ENCODE results near the gene GPRC5C. TPM values are rescaled to one million over a fixed set of nuclear protein-coding genes. Genes with fewer than 3 reads are reported as not detected.

Gene GPRC5C
- total RNA-seq, 1 donor from 2014 or later = 38.7 TPM

- no peak for TF ChIP-seq CTCF (IDR thresholded peaks at IDR 0.05; ENCODE audit: unreplicated experiment)
- Mint-ChIP-seq H3K4me1 (peaks cover 5% of the 10 kb centered on the region), H3K9me3 (no peaks in the 10 kb centered on the region), H3K27ac (no peak overlapping the region), H3K4me3 (no peak overlapping the region), H3K36me3 (peaks cover 10% of the 10 kb centered on the region), H3K27me3 (ENCODE audit: low read depth) (peaks cover 5% of the 10 kb centered on the region)
- DNase-seq (ENCODE audit: low spot score in 2 of 2, unreplicated experiment in 2 of 2) = no peak
Observed at GRCh38 chr17:74447628-74448159, 15.8 kb downstream of the GPRC5C start.

- H3K27ac Mint-ChIP-seq = no peak overlapping the region
- peaks cover 2% of the 10 kb centered on the region for H3K4me1 Mint-ChIP-seq
- no peak for DNase-seq (ENCODE audit: low spot score in 2 of 2, unreplicated experiment in 2 of 2)
- peaks cover 14% of the 10 kb centered on the region for H3K27me3 Mint-ChIP-seq (ENCODE audit: low read depth)
- no peaks in the 10 kb centered on the region for H3K9me3 Mint-ChIP-seq
- H3K36me3 Mint-ChIP-seq = peaks cover 10% of the 10 kb centered on the region
- no peak overlapping the region for H3K4me3 Mint-ChIP-seq
- TF ChIP-seq CTCF (IDR thresholded peaks at IDR 0.05; ENCODE audit: unreplicated experiment) = no peak
Observed at GRCh38 chr17:74448756-74449155, 16.9 kb downstream of the GPRC5C start.

- Mint-ChIP-seq H3K27ac (no peak overlapping the region), H3K27me3 (ENCODE audit: low read depth) (peaks cover 14% of the 10 kb centered on the region), H3K36me3 (peaks cover 7% of the 10 kb centered on the region), H3K4me1 (peaks cover 3% of the 10 kb centered on the region), H3K9me3 (no peaks in the 10 kb centered on the region), H3K4me3 (no peak overlapping the region)
- DNase-seq (ENCODE audit: low spot score in 2 of 2, unreplicated experiment in 2 of 2) = no peak
- TF ChIP-seq CTCF (IDR thresholded peaks at IDR 0.05; ENCODE audit: unreplicated experiment) = no peak
Observed at GRCh38 chr17:74449306-74449705, 17.4 kb downstream of the GPRC5C start.

- Mint-ChIP-seq H3K4me3 (no peak overlapping the region), H3K27ac (no peak overlapping the region), H3K9me3 (no peaks in the 10 kb centered on the region), H3K27me3 (ENCODE audit: low read depth) (peaks cover 14% of the 10 kb centered on the region), H3K36me3 (peaks cover 7% of the 10 kb centered on the region), H3K4me1 (peaks cover 7% of the 10 kb centered on the region)
- no peak for DNase-seq (ENCODE audit: low spot score in 2 of 2, unreplicated experiment in 2 of 2)
- no peak for TF ChIP-seq CTCF (IDR thresholded peaks at IDR 0.05; ENCODE audit: unreplicated experiment)
Observed at GRCh38 chr17:74449773-74450172, 17.9 kb downstream of the GPRC5C start.

GRCh38 chr17:74450231-74450630 lies 18.3 kb downstream of the GPRC5C start:
- no peak overlapping the region for H3K27ac Mint-ChIP-seq
- H3K27me3 Mint-ChIP-seq (ENCODE audit: low read depth) = peaks cover 14% of the 10 kb centered on the region
- DNase-seq (ENCODE audit: low spot score in 2 of 2, unreplicated experiment in 2 of 2) = no peak
- no peaks in the 10 kb centered on the region for H3K9me3 Mint-ChIP-seq
- H3K36me3 Mint-ChIP-seq = peaks cover 7% of the 10 kb centered on the region
- H3K4me3 Mint-ChIP-seq = no peak overlapping the region
- H3K4me1 Mint-ChIP-seq = peaks cover 11% of the 10 kb centered on the region
- TF ChIP-seq CTCF (IDR thresholded peaks at IDR 0.05; ENCODE audit: unreplicated experiment) = no peak

GRCh38 chr17:74450925-74451403 lies 19.1 kb downstream of the GPRC5C start:
- peaks cover 13% of the 10 kb centered on the region for H3K4me1 Mint-ChIP-seq
- no peak overlapping the region for H3K27ac Mint-ChIP-seq
- TF ChIP-seq CTCF (IDR thresholded peaks at IDR 0.05; ENCODE audit: unreplicated experiment) = no peak
- DNase-seq (ENCODE audit: low spot score in 2 of 2, unreplicated experiment in 2 of 2) = no peak
- peaks cover 14% of the 10 kb centered on the region for H3K27me3 Mint-ChIP-seq (ENCODE audit: low read depth)
- no peaks in the 10 kb centered on the region for H3K9me3 Mint-ChIP-seq
- no peak overlapping the region for H3K4me3 Mint-ChIP-seq
- H3K36me3 Mint-ChIP-seq = peaks cover 7% of the 10 kb centered on the region

All from mesothelial cell of epicardium (in vitro differentiated cells).